Astrocyte (in vitro differentiated cells and primary cell): ENCODE measurements around the gene SRSF7.

Experiments
- EZH2 ChIP-seq: IDR thresholded peaks from 2 replicates; pipeline ENCODE4 v1.6.1; 2012; ENCODE audit warnings: mild to moderate bottlenecking, low read length, inconsistent platforms; ENCODE audit not compliant: insufficient read depth
- TF ChIP-seq, protein P1 (sequence below): IDR thresholded peaks from 2 replicates; pipeline ENCODE4 v1.5.1; 2011; ENCODE audit warnings: low read depth, mild to moderate bottlenecking, inconsistent platforms, low read length, moderate library complexity; ENCODE audit not compliant: insufficient read depth

GRCh38 chr2:38739524-38739923 is 11.6 kb downstream of the SRSF7 start:
- no peak for TF ChIP-seq EZH2
- TF ChIP-seq, protein P1, sequence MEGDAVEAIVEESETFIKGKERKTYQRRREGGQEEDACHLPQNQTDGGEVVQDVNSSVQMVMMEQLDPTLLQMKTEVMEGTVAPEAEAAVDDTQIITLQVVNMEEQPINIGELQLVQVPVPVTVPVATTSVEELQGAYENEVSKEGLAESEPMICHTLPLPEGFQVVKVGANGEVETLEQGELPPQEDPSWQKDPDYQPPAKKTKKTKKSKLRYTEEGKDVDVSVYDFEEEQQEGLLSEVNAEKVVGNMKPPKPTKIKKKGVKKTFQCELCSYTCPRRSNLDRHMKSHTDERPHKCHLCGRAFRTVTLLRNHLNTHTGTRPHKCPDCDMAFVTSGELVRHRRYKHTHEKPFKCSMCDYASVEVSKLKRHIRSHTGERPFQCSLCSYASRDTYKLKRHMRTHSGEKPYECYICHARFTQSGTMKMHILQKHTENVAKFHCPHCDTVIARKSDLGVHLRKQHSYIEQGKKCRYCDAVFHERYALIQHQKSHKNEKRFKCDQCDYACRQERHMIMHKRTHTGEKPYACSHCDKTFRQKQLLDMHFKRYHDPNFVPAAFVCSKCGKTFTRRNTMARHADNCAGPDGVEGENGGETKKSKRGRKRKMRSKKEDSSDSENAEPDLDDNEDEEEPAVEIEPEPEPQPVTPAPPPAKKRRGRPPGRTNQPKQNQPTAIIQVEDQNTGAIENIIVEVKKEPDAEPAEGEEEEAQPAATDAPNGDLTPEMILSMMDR: no peak
